Femur (tissue), 1 donor: ENCODE results near the gene CACNA1G.

Experiments used
- DNase-seq: peaks from one replicate; pipeline ENCODE4 v3.0.0-alpha.2; 2017

The CACNA1G gene

DNA sequence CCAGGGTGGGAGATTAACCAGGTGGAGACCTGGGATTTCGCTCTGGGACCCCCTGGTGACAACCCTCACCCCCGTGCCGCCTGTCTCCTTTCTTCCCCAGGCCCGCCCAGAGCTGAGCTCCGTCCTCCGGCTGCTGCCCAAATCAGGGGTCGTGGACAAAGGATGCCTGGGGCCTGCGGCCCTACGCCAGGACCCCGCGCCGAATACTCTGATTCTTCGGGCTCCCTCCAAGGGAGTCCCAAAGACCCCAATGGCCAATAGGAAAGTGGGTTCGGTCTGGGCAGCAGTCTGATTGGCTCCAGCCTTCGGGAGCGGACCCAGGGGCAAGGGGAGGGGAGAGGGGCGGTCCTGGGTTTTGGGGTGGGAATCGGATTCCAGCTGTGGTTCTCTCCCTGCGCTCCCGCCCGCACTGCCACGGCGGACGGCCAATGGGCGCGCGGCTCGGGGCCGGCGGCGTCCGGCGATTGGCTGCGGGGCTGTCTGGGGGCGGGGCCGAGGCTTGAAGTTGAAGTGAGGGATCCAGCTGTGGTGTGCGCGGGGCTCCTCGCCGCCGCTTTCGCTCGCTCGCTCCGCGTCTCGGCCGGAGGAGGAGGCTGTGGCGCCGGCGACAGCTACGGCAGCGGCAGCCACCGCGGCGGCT is at the start of gene CACNA1G:
Gene CACNA1G (plus strand): TSS at position 531 of the 640 bp plus-strand sequence. CDS start 745 bp downstream, outside the sequence.
- DNase-seq: peak; percentile 98

DNA sequence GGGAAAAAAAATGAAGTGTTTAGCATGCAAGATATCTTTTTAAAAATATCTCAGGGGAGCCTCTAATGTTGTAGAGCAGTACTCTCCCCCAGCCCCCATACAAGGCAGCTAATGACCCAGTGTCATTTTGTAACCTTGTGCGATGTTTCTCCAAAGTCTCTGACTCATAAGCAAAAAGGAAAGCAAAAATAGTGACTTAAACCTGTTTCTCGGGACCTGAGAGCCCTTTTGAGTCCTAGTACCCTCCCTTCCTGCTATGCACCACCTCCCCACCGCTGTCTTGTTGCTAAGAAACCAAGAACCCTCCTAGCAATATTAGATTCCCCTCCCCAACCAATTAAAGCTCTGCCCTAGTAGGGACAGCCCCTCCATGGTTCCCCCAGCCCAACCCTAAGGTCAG is 49.5 kb upstream of the CACNA1G start:
- DNase-seq: no peak

DNA sequence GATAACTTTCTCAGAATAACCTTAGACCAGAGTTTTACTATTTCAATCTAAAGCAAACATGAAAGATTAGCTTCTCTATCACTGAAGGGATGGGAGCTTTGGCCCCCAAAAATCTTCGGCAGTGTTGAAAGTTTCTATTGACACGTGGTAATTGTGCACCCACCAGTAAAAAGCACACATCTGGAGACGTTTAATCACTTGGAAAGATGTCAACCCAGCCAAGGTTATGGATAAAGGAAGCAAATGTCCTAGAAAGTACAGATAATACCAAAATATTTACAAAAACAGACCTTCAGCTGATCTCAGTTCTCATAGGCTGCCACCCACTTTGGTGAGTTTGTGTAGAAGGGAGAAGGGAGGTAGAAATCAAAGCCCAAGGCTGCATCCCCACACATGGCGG is 47.0 kb upstream of the CACNA1G start:
- DNase-seq: no peak

DNA sequence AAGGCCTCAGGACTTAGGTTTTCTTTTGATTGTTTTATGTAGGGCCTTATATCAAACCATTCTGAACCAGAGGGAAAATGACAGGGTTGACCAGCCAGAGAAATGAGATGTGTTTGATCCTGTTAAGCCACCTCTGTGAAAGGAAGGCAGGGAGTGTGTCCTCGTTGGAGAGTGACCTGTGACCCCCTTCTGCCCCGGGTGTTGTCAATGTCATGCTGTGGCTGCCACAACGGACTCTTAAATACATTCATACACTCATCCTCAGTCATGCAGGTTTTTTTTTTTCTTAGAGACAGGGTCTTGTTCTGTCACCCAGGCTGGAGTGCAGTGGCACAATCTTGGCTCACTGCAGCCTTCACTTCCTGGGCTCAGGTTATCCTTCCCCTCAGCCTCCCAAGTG is 46.1 kb upstream of the CACNA1G start:
- DNase-seq: no peak

DNA sequence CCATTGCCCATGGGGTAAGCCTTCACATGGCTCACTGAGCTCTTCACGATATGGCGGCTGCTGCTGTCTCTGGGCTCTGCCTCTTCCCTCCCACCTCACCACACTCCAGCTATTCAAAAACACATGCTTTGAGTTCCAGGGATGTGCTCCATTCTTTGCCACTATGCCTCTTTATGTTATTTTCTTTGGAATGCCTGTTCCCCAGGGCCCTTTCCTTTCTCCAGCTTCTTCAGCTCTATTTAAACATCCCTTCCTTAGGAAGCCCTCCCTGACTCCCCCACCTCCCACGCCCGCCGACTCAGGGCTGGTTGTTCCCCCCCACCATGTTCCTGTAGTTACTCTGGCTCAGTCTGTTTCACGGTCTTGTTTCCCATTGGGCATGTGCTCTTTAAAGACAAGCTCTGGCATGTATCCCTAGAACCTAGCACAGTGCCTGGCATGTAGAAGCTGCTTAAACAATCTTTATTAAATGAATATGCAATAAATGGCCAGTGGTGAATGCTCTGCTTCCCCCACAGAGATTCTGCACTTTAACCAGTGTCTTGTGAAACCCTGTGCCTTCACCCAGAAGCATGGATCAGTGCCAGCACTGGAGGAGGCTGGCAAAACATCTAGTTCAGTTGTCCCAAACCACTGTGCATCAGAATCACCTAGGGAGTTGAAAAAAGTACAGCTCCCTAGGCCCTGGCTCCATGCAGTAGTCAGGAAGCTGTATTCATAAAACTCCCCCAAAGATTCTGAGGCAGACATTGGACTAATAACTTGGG is 45.4 kb upstream of the CACNA1G start:
- no peak for DNase-seq

DNA sequence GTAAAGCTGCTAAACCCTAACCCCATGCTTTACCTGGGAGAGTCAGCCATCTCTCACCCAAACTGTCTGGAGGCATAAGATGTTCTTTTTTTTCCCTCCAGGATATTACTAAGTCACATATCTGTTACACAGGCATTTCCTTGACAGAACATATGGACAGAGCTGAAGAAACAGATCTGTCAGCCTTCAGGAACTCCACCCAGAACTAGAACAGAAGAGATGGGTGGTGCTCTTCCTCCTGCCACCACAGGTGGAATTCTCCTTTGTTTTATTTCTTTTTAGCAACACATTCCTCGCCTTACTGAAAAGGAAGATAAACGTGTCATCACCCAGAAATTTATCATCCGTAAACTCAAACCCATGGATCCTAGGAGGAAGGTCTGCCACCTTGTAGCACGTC is 43.5 kb upstream of the CACNA1G start:
- no peak for DNase-seq

DNA sequence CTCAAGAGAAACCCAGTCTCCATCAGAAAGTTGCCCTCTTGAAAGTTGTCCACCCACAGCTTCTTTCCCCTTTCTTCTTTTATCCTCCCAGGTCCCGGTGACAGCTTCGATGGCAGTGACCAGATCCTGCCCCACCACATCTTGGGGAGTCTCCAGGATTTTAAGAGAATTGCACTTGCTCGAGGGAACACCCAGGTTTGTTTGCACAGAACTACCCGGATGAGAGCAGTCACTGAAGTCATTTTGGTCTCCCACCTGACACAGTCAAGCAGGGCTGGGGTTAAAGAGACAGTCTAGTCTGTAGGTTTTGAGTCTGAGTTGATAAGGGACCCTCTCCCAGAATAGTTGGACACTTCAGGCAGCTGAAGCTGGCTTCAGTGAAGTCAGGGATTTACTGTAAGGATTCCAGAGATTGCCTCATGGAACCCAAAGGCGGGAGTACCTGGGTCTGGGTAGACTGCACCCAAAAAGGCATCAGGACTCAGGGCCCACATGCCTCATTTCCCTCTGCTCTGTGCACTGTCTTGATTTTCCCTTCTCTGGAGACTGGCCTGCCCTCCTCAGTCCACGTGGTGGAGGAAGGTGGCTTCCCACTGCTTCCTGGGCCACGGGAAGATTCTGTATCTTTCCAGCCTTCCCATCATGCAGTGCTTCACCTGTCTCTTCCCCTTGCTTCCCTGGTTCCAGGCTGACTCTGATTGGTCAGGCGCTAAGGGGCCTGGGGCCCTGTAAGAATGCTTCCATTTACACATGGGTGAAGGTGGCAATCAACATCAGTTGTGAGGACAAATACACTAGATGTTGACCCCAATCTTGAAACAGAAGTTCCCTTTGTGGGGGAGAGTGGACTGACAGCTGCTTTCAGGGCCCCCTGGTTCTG is 42.8 kb upstream of the CACNA1G start:
- DNase-seq: no peak

DNA sequence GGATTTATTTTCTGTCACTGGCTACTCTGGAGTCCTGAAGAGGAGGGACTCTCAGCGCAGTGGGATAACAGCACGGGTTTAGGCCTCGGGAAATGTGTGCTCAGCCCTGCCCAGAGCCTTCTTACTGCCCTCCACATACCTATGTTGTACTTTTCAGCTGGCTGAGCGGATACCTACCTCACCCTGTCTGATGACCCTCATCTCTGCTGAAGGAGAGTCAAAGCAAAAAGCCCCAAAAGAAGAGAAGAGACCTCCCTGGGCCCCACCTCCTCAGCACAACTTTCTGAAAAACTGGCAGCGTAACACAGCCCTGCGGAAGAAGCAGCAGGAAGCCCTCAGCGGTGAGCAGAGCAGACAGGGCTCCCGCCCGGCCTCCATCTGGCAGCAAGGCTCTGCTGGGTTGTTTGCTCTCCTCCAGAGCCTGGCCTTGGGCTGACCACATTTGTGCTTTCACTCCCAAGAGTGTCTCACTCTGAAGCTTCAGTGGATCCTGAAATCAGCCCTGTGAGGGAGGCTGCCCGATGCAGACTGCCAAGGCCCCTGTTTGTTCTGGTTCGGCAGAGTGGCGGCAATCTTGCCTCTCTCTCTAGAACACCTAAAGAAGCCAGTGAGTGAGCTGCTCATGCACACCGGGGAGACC is 42.0 kb upstream of the CACNA1G start:
- DNase-seq: no peak

DNA sequence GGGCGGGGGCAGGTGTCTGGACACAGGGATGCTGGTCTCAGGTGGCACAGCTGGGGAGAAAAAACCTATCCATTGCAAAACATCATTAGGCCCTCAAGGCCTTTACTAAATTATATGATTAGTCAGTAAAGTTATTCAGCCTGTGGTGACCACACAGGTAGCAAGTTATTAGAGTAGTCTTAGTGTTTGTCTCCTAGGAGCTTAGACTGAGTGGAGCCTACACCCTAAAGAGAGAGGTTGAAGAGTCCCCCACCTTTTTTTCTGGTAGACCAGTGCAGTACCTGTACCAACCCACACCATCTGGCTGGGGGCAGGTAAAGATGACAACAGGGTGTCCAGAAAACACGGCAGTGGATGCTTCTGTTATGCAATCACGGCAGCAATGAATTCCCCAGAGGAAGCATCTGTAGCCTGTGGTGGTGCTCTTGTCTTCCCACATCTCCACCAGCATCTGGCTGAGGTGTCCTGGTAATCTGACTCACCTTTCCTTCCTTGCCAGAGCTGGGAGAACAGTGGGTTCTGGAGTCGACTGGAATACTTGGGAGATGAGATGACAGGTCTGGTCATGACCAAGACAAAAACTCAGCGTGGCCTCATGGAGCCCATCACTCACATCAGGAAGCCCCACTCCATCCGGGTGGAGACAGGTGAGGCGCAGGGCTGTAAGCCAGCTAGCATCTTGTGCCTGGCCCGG is 41.2 kb upstream of the CACNA1G start:
- DNase-seq: no peak

DNA sequence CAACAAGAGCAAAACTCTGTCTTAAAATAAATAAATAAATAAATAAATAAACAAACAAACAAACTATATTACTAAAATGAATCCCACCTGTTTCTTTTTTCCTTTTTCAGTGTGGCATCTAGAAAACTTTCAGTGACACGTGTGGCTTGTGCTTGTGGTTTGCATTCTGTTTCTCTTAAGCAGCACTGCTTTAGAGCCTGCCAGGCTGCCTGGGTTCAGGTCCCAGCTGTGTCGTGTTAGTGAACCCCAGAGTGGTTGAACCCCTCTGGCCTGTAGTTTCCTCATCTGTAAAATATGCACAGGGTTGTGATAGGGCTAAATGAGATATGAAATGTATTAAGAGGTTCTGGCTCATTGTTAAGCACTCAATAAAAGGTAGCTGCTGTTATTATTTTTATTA is 40.0 kb upstream of the CACNA1G start:
- no peak for DNase-seq

DNA sequence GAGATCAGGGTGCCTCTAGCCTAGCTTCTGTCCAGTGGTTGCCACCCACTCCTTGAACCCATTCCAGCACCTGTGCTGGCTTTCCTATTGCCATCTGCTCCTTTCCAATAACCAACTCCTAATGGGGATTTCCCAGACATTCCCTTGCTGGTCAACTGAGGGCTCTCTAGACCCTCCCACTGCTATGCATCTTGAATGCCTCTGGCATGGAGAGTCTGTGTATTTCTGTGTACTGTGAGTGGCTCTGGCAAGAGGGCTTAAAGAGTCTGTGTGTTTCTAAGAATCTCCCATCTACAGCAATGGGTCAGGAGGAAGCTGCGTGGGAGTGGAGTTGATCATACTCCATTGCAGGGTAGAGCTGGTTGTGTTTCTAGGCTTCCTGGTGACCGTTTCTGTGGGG is 39.0 kb upstream of the CACNA1G start:
- DNase-seq: no peak

DNA sequence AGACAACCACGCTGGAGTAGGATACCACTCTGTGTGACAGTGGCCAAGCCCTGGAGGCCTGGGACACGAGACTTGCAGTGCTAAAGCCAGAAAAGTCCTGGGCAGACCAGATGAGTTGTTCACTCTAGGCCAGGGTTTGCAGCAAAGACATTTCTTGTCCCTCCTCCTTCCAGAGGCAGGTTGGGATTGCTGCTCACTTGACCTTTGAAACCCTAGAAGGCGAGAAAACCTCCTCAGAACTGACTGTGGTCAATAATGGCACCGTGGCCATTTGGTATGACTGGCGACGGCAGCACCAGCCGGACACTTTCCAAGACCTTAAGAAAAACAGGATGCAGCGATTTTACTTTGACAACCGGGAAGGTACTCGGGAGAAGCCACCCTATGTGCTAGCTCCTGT is 37.7 kb upstream of the CACNA1G start:
- DNase-seq: no peak

DNA sequence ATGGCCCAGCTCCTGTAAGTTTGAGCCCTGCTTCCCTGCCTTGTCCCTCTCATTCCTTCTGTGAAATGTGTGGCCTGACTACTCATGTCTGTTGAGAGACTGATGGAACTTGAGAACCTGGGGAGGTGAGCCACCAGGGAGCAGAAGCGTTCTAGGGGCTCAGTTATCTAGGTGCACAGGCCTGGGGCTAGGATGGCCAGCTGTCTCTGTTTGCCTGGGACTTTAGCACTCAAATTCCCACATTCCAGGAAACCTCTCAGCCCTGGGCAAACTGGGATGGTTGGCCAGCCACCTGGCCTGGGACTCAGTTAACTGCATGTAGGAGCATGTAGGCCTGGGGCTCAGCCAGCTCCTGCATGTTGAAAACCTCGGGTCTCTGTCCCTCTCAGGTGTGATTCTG is 37.3 kb upstream of the CACNA1G start:
- no peak for DNase-seq

DNA sequence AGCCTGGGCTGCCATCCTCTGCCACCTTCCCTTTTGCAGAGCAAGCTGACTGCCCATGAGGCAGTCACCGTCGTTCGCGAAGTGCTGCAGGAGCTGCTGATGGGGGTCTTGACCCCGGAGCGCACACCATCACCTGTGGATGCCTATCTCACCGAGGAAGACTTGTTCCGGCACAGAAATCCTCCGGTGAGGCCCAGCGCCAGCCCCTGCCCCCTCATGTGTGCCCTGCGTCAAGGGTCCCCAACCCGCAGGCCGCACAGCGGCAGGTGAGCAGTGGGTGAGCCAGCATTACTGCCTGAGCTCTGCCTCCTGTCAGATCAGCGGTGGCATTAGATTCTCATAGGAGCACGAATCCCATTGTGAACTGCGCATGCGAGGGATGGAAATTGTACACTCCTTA is 35.7 kb upstream of the CACNA1G start:
- DNase-seq: no peak

DNA sequence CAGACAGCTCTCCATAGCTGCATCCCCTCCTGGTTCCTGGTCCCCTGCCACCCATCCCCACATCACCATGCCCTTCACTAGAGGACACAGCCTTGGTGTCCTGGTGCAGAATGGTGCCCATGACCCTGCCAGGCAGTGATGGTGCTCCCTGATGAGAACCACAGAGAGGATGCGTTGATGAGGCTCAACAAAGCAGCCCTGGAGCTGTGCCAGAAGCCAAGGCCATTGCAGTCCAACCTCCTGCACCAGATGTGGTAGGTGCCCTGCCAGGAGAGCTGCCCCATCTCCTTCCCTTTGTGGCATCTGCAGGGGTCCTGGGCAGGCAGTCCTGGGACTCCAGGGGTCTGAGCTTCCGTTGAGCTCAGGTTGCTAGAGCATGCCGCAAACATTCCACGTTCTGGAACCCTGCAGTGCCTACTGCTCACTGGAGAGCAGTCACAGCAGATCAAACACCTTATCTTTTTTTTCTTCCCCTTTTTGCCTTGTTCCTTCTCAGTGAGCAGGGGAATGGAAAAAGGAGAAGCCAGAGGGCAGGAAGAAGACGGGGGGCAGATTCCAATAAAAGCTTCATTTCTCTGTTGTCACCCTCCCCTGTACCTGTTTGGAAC is 33.3 kb upstream of the CACNA1G start:
- DNase-seq: no peak

DNA sequence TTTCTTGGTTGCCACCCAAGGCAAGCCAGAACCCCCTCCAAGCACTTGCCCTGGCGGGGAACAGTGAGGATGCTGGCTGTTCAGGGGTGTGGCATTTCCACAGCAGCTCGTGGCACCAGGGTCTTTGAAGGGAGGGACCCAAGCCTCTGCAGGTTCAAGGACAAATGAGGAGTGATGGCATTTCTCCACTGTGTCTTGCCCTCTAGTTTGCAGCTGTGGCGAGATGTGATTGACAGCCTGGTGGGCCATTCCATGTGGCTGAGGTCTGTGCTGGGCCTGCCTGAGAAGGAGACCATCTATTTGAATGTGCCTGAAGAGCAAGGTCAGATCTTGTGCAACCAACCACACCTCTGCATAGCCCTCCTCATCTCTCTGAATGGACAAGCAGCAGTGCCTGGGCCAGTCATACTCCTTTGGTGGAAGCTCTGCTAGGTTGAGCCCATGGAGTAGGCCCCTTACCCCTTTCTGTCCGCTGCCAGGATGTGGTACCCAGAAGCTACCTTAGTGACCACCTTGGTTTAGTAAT is 32.5 kb upstream of the CACNA1G start:
- DNase-seq: no peak

DNA sequence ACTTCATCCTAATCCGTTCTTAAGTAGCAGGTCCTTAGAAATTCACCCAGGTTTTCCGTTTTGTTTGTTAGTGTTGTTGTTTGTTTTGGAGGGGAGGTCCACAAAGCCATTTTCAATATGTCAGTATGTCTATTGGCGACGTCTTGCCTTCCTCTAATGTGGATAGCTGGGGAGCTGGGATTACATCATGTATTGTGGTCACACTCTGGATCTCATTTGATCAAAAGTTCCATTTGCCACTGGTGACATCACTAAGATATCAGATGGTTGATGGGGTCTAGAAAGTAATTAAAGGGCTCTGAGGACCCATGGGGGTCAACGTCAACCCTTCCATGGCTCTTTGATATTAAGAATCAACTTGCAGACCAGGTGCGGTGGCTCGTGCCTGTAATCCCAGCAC is 30.7 kb upstream of the CACNA1G start:
- DNase-seq: no peak

DNA sequence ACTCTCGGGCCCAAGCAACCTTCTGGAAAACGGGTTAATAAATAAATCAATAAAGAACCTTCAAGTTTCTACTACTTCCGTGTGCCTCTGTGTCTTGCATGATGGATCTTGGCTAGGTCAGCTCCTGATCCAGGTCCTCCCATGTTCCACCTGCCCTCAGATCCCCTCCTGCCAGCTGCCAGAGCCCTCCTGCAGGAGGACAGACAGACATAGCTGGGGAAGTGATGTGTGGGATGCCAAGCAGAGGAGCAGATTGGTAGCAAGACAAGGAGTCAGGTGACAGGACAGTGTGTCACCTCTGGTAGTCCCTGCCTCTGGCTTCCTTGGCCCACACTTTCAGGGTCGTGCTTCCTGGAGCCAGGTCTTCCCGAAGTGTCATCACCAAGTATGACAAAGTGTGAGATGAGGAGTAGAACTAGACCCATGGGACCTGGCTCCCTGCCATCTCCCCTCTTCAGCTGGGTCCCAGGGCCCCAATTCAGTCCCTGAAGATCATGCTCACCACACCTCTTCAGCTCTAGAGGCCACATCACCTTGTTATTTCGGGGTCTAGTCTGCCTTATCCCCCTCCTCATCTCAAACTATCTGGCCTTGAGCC is 29.0 kb upstream of the CACNA1G start:
- DNase-seq: no peak

DNA sequence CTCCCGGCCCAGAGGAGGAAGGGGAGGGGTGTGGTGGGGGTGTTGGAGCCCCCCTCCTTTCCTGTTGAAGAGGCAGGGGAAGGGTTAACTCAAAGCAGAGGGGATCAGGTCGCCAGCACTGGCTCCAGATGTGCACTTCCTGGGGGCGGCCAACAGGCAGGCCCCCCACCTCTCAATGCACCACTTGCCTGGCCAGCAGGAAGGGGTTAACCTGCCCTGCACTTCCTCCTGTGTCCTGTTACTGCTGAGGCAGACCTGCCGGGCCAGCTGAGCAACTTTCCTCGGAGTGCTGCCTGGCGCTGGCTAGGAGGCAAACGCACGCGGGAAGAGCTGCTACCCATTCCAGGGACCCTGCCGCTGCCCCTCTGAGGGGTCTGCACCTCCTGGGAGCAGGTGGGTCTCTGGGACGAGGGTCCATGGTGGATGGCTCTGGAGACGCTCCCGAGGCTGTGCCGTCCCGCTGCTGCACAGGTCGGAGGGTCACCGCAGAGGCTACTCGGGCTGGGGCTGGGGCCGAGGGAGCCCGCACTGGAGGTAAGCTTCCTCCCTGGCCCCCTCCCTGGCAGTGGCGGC is 28.0 kb upstream of the CACNA1G start, which contains the start of gene EPN3:
Gene EPN3 (plus strand): TSS at position 284 of the 573 bp plus-strand sequence. CDS start 3,822 bp downstream, outside the sequence.
- no peak for DNase-seq

DNA sequence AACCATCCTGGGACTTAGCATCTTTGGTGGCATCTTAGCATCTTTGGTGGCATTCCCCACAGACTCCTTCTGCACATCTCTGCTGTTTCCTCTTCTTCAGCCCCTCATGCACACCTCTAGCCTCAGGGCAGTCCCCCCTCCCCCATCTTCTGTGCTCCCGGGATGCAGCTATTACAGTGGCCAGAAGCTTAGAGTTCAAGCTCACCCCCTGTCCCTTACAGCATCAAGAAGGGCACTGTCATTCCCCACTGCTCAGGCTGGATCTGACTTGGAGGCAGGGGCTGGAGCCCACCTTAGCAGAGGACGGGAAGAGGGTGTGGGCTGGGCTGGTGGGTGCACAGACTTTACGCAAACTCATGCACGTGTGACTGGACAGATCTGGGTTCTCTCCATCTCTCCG is 27.3 kb upstream of the CACNA1G start:
- DNase-seq: no peak

DNA sequence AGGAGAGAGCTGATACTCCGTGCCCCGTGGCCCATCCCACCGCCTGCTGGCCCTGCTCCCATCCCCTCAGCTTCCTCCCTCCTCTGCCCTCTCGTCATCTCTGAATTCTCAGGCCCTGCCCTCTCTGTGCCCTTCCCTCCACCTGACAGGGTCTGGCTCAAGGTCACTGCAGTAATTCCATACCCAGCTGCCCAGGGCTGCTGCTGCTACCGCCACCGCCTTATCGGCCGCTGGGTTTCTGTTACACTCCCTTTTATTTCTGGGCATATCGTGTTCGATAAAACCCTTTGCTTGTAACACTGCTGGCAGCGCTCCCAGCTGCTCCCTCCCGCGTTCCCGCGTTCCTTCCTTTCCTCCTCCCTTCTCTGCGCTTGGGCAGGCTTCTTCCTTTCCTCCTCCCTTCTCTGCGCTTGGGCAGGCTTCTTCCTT is 26.8 kb upstream of the CACNA1G start:
- peak; percentile 76 for DNase-seq
